GM12891 (cell line): ENCODE measurements around the gene GREB1.

Source experiments
- POLR2A ChIP-seq: IDR thresholded peaks from 2 replicates; pipeline ENCODE4 v1.6.1; 2011; ENCODE audit warnings: low read depth, low read length, control low read depth
- TAF1 ChIP-seq: IDR thresholded peaks from 2 replicates; pipeline ENCODE4 v1.6.1; 2011; ENCODE audit warnings: low read depth, low read length, control low read depth

DNA sequence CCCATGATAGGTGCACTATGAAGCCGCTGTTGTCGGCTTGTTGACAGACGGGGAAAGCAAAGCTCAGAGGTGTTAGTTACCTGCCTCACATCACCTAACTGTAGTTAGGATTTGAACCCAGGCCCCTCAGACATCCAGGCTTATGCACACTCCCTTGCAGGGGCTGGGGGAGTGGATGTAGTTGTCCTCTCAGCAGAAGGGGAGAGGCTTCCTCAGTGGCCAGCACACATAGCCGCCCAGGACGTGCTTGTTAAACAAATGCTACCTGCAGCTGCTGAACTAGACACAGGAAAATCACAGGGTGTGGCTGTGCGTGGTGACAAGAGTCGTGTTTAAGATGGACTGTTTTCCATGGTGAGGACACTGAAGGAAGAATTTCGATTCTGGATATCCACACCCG lies 39.2 kb downstream of the GREB1 start:
- TF ChIP-seq TAF1 = no peak
- TF ChIP-seq POLR2A = no peak
